D721Med (cell line): ENCODE measurements around the gene ANKRD6.

ENCODE experiments used
- DNase-seq: peaks from one replicate; pipeline ENCODE4 v3.0.0; 2011; ENCODE audit warnings: low spot score; ENCODE audit not compliant: insufficient read length
- FAIRE-seq: peaks from 2 replicates; lab custom pipeline; 2011; peaks lifted over from hg19 to GRCh38; lab: Jason Lieb, UNC
- CTCF ChIP-seq: IDR thresholded peaks from 2 replicates; pipeline ENCODE4 v1.5.1; 2012; ENCODE audit warnings: mild to moderate bottlenecking, control low read depth; ENCODE audit not compliant: insufficient read depth; ENCODE audit errors: missing control alignments

Gene ANKRD6

GRCh38 chr6:89494131-89494793, 61.3 kb downstream of the ANKRD6 start:
- DNase-seq (no peak), FAIRE-seq (no peak)
- TF ChIP-seq CTCF = no peak

- no peak for TF ChIP-seq CTCF
- DNase-seq (no peak), FAIRE-seq (no peak)
Measured at GRCh38 chr6:89495961-89496535, 63.1 kb downstream of the ANKRD6 start.

- FAIRE-seq (peak; percentile 77), DNase-seq (no peak)
- no peak for TF ChIP-seq CTCF
Measured at GRCh38 chr6:89500611-89501010, 67.7 kb downstream of the ANKRD6 start.

GRCh38 chr6:89501222-89501621, 68.3 kb downstream of the ANKRD6 start:
- FAIRE-seq (peak; percentile 46), DNase-seq (no peak)
- no peak for TF ChIP-seq CTCF

- DNase-seq (no peak), FAIRE-seq (no peak)
- no peak for TF ChIP-seq CTCF
Measured at GRCh38 chr6:89501753-89502152, 68.8 kb downstream of the ANKRD6 start.

GRCh38 chr6:89503641-89504040, 70.7 kb downstream of the ANKRD6 start:
- no peak for FAIRE-seq
- TF ChIP-seq CTCF = no peak
- no peak for DNase-seq

GRCh38 chr6:89505847-89506246, 72.9 kb downstream of the ANKRD6 start:
- FAIRE-seq (no peak), DNase-seq (no peak)
- no peak for TF ChIP-seq CTCF
